ENCODE data around the gene SETD1A.
A peak's percentile ranks its signal among the peaks of the same experiment; 100 is the strongest.

Gene SETD1A

GRCh38 chr16:30953111-30953510 lies 4.4 kb upstream of the SETD1A start:
- no peak for DNase-seq

GRCh38 chr16:30953511-30954124 lies 3.9 kb upstream of the SETD1A start:
- peak in 38 of 51 donors; percentile 10 to 76 (median 36) for DNase-seq

- DNase-seq: no peak
Measured at GRCh38 chr16:30954993-30955392, 2.6 kb upstream of the SETD1A start.

- peak in 45 of 51 donors; percentile 24 to 92 (median 71) for DNase-seq
Measured at GRCh38 chr16:30956601-30957455, 726 bp upstream of the SETD1A start.

- DNase-seq: peak in 24 of 51 donors; percentile 25 to 76 (median 61)
Measured at GRCh38 chr16:30958175-30959079, 873 bp downstream of the SETD1A start.

- DNase-seq: no peak
Measured at GRCh38 chr16:30961384-30961783, 3.8 kb downstream of the SETD1A start.

GRCh38 chr16:30963925-30964511 lies 6.5 kb downstream of the SETD1A start:
- no peak for DNase-seq

- no peak for DNase-seq
Measured at GRCh38 chr16:30964574-30965226, 7.1 kb downstream of the SETD1A start.

GRCh38 chr16:30965436-30965835 lies 7.9 kb downstream of the SETD1A start:
- DNase-seq: no peak

GRCh38 chr16:30966033-30966619 lies 8.6 kb downstream of the SETD1A start:
- no peak for DNase-seq

- DNase-seq: no peak
Measured at GRCh38 chr16:30967795-30968194, 10.2 kb downstream of the SETD1A start.

- DNase-seq: no peak
Measured at GRCh38 chr16:30969246-30969842, 11.8 kb downstream of the SETD1A start.

GRCh38 chr16:30971298-30971697 lies 13.7 kb downstream of the SETD1A start:
- no peak for DNase-seq

- DNase-seq: no peak
Measured at GRCh38 chr16:30972872-30973271, 15.3 kb downstream of the SETD1A start.

- DNase-seq: no peak
Measured at GRCh38 chr16:30974348-30974747, 16.8 kb downstream of the SETD1A start.

GRCh38 chr16:30976486-30976885 lies 18.9 kb downstream of the SETD1A start:
- DNase-seq: no peak

GRCh38 chr16:30977502-30977901 lies 19.9 kb downstream of the SETD1A start:
- DNase-seq: no peak

- DNase-seq: no peak
Measured at GRCh38 chr16:30979170-30980022, 21.8 kb downstream of the SETD1A start.

- DNase-seq: no peak
Measured at GRCh38 chr16:30980023-30980371, 22.4 kb downstream of the SETD1A start.

All from hypothalamus (tissue), 51 donors.